Testis (tissue), 2 donors: ENCODE data around the gene CENPO.

Source experiments
- POLR2A ChIP-seq: fragments of 450-650 bp; IDR thresholded peaks from one replicate; pipeline ENCODE4 v1.6.1; 2017; ENCODE audit warnings: antibody characterized with exemption, mild to moderate bottlenecking, moderate library complexity
- TF ChIP-seq, protein P1 (sequence below), 3 experiments: fragments of 450-650 bp in 2 of 3; fragments of 200-600 bp in 1 of 3; sonication (generic) in 1 of 3; IDR thresholded peaks; one replicate each; pipeline ENCODE4 v1.5.1; 2016 to 2019; ENCODE audit warnings: antibody characterized with exemption in 3 of 3, mild to moderate bottlenecking in 2 of 3, moderate library complexity in 1 of 3

DNA sequence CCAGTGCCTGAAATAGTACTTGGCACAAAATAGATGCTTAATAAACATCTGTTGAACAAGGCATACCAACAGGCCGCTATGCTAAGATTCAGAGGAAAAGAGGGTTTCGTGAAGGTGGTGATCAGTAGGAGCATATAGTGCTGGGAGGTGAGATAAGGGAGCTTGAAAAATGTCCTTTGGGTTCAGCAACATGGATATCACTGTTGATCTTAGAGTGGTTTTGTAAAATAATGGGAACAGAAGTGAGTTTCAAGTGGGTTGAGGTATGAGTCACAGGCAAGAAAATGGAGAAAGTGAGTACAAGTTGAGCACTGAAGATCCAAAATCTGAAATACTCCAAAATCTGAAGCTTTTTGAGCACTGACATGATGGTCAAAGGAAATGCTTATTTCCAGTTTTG, 4.4 kb downstream of the CENPO start:
- TF ChIP-seq, protein P1, sequence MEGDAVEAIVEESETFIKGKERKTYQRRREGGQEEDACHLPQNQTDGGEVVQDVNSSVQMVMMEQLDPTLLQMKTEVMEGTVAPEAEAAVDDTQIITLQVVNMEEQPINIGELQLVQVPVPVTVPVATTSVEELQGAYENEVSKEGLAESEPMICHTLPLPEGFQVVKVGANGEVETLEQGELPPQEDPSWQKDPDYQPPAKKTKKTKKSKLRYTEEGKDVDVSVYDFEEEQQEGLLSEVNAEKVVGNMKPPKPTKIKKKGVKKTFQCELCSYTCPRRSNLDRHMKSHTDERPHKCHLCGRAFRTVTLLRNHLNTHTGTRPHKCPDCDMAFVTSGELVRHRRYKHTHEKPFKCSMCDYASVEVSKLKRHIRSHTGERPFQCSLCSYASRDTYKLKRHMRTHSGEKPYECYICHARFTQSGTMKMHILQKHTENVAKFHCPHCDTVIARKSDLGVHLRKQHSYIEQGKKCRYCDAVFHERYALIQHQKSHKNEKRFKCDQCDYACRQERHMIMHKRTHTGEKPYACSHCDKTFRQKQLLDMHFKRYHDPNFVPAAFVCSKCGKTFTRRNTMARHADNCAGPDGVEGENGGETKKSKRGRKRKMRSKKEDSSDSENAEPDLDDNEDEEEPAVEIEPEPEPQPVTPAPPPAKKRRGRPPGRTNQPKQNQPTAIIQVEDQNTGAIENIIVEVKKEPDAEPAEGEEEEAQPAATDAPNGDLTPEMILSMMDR (IDR thresholded peaks at IDR 0.05): no peak
- no peak for TF ChIP-seq POLR2A
